NOMO-1 (cell line): ENCODE data around the gene ROR2.
A peak's percentile ranks its signal among the peaks of the same experiment; 100 is the strongest.

ENCODE experiments used
- DNase-seq, 2 experiments: peaks; one replicate each; lab custom pipeline; 2025; ENCODE audit not compliant: unreplicated experiment in 2 of 2; lab: John Stamatoyannopoulos, UW

The ROR2 gene

DNA sequence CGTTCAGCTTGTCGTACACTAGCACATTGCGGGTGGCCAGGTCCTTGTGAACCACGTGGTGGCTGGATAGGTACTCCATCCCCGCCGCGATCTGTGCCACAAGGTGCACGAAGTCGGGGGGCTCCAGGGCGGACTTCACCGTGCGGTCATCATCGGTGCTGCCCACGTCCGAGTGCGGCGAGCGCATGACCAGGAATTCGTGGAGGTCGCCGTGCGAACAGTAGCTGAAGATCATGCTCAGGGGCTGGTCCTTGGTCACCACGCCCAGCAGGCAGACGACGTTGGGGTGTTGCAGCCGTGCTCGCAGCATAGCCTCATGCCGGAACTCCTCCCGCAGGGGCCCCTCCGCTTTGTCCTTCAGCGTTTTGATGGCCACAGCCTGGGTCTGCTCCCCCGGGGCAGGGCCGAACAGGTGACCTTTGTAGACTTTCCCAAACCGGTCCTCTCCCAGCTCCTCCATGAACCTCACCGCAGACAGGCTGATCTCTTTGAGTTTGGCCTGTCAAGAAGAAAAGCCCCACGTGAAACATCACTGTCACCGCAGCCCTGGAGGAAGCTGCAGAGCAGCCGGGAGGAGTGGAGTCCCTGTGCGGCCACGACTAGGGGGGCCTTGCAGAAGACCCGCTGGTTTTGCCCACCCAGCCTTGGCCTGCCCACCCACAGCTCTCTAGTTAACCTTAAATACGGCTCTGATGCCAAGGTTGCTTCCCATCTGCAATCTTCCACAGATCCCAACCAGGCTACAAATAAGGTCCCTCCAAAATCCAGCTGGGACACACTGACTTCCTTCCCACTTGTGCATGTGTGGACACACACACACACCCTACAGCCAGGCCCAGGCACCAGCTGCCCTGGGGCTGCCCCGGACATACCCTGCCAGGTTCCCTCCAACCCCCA is 225.2 kb downstream of the ROR2 start:
- no peak for DNase-seq

DNA sequence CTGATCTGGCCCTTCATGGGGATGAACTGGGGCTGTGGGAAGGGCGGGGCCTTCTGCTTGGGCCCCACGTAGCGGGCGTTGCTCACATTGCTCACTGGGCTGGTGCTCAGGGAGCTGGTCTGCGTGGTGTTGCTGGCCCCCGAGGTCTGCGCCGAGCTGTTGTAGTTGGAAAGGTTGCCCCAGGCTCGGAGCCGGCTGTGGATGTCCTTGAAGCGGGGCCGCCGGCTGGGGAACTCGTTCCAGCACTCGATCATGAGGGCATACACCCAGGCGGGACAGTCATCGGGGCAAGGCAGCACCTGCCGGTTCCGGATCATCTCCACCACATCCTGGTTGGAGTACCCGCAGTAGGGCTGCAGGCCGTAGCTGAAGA is 226.0 kb downstream of the ROR2 start:
- DNase-seq = no peak

DNA sequence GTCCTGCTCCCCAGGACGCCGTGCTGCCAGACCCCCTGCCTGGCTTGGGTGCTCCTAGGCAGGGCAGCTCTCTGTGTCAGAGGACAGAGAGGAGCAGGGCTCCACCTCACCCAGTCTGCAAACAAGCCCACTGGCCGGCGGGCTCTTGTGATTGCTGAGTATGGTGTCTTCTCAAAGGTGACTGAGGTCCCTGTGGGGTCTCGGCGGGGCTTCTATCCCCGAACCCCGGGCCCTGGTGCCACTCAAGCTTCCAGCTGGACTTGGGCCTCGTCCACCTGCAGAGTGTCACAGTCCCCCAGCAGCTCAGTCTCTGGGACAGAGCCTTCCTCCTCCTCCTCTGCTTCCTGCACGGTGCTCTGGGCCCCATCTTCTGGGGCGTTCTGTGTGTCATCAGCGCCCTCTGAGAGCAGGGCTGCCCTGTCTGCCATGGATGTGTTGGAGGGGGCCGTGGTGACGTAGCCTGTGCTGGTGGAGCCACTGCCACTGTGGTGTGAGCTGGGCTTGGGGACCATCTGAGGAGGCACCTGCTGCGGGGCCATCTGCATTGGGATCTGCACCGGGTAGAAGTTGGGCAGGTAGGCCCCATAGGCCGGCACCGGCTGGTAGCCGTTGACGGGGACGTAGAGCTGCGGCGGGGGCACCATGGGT is 226.5 kb downstream of the ROR2 start:
- no peak for DNase-seq

DNA sequence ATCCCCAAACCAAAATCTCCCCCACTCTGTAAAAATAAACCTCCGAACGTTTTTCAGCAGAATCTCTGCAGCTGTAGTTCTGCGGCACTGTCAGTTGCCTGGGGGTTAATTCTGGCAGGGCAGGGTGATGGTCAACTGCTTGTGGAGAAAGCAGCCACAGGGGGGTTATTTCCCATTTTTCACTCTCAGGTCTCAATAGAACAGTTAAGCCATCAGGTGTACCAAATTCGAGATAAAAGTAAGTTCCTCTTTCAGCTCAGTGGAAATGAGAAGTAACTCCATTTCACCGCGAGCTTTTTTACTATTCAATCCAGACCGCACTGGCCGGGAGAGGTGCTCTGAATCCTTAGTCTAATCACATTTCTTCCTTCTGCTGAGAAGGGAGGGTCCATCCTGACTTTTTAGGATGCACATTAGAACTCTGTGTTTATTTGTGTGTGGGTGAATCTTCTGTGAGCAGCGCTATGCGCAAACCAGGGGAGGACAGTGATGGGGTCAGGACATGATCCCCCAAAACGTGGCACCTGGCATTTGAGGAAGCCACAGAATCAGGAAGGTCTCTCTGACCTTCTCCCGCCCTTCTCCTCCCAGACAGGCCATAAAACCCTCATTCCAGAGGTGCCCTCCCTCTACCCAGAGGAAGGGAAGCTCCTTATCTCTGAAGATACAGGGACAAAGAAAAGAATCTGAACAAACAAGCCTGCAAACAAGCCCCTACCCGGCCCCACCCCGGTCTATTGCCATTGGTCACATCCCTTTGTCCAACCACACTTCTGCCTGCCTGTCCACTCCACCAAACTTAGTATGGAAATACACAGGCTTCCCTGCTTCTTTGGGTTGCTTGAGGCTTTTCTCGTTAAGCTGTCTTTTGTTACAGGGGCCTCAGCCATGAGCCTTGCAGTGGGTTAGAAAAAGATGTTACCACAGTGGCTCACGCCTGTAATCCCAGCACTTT is 229.0 kb downstream of the ROR2 start:
- peak in 1 of 2 experiments; percentile 36 for DNase-seq

DNA sequence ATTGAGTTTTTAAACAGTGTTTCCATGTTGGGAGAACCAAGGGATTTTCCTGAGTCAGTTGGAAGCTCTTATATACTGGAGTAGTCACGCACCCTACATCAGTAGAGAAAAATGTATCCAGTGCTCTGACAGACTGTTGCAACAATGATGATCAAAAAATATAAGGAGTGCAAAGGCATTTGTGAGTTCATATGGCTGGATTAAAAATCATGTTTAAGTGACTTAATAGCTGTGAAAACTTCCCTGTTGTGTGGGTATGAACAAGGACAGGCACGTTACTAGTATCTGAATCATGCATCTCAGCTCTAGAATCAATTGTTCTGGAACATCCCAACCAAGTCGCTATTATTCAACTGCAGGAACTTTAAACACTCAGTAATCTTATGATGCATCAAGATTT is 229.7 kb downstream of the ROR2 start:
- DNase-seq = no peak

DNA sequence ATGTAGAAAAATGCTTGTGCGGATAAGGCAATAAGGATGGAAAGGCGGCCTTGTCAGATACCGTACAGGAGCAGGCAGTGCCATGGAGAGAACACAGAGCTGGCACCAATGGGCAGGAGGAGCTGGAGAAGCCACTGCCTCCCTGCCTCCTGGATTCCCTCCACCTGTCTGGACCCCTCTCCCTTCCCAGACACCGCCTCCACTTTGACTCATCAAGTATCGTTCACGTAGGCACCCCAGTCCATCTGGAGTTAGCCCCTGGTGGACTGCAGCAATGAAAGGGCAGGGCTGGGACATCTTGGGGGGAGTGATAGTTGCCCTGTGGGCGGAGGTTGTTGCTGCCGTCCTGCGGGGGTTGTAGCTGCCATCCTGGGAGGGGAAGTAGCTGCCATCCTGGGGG is 232.0 kb downstream of the ROR2 start:
- no peak for DNase-seq

DNA sequence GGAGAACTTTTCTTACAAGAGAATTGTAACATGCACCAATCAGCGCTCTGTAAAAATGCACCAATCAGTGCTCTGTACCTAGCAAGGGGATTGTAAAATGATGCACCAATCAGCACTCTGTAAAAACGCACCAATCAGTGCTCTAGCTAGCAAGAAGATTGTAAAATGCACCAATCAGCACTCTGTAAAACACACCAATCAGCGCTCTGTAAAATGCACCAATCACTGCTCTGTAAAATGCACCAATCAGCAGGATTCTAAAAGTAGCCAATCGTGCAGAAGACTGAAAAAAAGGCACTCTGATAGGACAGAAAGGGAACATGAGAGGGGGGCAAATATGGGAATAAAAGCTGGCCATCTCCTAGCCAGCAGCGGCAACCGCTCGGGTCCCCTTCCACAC is 233.2 kb downstream of the ROR2 start:
- no peak for DNase-seq

DNA sequence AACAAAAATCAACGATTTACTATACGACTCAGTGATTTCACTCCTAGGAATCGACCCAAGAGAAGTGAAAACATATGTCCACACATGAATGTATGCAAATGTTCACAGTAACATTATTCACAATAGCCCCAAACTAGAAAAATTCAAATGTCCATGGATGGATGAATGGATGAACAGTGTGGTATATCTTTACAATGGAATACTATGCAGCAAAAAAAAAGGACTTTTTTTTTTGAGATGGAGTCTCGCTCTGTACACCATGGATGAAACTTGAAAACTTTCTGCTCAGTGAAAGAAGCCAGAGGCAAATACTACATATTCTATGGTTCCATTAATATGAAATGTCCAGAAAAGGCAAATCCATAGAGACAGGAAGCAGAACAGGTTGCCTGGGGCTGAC is 233.8 kb downstream of the ROR2 start:
- DNase-seq = no peak

DNA sequence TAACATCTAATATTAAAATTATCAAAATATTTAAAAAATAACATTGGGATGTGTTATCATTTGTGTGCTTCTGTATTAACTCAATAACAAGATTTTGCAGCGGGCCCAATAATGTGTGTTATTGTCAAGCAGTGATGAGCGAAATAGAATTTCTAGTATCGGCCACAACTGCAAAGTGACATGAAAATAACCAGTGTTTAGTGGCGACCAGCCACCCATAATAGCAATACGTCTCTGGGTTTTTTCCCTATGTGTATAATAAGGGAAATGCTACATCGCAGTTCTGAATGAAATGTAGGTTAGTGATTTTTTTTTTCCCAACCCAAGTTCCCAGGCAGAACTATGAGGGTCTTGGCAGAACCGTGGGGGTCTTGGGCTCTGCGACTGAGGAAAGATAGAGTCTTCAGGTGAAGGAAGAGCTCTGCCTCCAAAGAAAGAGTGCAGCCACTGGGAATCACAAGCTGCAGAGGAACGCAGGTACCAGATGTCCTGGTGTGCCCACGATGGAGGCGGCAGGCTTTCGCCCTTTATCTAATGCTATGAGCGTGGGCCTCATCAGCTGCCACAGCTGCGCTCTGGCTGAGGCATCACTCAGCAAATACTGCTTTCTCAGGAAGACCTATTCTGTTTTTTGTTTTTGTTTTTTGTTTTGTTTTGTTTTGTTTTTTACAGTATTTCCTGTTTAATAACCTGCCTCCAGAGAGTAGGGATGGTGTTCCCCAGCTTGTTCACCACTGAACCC is 235.0 kb downstream of the ROR2 start:
- no peak for DNase-seq

DNA sequence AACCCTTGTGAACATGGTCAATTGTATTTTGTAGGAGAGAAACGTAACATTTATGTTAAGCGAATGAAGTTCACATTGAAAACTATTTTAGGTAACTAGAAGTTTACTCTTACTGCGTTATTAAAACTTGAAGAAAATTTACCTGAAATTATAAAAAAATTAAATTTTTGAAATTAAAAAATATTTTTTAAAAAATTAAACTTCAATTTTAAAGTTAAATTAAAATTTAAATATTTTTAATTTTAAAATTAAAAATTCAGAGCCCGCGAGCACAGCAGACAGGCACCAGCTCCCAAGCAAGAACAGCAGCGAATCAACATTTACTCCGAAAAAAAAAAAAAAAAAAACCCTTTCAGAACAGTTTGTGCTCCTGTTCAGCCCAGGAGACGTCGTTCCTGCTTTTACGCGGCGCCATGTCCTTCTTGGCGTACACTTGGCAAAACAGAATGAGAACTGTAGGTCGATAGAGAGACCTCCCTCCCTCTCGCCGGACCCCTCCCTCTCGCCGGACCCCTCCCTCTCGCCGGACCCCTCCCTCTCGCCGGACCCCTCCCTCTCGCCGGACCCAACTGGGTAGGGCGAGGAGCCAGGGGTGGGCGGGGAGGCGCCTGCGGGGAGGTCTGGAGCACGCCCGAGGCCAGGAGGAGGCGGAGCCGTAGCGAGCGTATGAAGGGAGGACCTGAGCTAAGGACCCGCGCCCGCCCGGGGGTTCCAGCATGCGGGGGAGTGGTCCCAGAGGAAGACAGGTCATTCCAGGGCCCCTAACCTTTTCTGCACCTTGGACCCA is 235.8 kb downstream of the ROR2 start:
- no peak for DNase-seq

DNA sequence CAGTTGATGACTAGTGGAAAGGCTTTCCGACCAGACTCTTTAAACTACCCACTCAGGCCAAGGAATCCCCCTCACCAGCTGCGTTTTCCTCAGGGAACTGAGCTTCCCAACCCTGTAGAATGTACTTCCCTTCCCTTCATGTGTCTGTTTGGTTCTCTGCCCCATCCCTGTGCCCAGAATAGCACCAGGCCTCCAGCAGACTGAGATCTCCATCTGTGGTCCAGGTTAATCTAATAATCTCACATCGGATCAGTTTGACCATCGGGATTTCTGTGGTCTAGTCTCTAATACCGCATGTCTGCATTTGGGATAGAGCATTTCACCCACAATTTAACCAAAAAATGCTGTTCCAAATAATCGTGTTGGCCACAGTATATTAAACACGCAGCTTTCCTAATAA is 237.2 kb downstream of the ROR2 start:
- no peak for DNase-seq

DNA sequence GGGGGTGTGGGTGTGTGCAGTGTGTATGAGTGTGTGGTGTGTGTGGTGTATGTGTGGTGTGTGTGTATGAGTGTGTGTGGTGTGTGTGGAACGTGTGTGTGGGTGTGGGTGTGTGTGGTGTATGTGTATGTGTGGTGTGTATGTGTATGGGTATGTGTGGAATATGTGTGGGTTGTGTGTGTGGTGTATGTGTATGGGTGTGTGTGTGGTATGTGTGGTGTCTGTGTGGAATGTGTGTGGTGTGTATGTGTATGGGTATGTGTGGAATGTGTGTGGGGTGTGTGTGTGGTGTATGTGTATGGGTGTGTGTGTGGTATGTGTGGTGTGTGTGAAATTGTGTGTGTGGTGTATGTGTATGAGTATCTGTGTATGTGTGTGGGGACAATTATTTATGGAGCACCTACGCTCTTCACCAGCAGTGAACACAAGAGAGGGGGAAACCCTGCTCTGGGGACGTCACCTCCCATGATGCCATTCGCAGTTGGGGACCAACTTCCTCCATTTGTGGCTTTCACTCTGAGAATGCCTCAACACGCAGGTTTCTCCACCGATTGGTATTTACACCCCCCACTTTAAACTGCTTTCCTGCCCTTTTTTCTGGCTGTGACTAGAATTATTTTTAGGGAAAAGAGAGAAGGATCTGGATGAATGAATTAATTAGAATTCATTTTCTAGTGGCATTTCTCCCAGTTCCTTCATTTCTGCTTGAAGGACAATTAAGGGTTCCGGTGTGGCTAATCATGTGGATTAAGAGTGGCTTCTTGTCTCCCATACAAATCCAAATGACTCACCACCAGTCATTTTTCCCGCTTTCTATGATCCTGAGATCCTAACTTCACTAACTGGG is 238.1 kb downstream of the ROR2 start:
- DNase-seq = peak in 1 of 2 experiments; percentile 22

DNA sequence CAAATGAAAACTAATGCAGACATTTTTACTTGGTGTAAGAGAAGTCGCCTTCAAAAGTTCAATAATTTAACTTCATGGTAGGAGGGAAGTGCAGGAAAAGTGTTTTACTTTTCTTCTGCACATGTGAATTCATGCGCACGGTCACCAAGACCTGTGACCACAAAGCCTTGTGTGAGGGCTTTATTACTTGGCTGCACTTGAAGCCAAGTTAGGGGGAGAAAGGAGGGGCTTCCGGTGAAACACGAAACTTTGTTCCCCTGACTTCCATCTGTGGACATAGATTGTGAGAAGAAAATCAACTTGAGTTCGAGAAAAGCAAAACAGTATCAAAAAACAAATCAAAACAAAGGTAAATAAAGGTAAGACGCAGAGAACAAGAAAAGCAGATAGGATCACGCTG is 239.9 kb downstream of the ROR2 start:
- DNase-seq = no peak

DNA sequence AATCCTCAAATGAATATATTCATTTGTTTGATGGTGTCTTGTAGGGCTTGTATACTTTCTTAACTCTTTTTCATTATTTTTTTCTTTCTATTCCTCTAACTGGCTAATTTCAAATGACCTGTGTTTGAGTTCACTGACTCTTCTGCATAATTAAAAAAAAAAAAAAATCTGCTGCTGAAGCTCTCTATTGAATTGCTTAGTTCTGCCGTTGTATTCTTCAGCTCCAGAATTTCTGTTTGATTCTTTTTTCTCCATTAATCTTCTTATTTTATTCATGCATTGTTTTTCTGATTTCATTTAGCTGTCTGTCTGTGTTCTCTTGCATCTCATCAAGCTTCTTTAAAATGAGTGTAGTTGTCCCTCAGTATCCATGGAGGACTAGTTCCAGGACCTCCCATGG is 244.6 kb downstream of the ROR2 start:
- DNase-seq = no peak

DNA sequence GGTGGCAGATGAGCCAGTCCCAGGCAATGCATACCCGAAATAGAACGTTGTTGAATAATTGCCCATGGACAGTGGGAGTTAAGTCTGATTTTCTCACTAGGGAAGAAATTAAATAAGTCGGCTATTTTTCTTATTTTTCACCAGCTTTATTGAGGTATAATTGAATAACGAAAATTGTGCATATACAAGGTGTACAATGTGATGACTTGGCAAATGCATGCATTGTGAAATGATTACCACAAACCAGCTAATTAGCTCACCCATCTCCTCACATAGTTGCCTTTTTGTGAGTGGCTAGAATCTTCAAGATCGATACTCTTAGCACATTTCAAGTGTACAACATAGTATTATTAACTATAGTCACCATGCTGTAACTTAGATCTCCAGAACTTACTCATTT is 249.6 kb downstream of the ROR2 start:
- no peak for DNase-seq

DNA sequence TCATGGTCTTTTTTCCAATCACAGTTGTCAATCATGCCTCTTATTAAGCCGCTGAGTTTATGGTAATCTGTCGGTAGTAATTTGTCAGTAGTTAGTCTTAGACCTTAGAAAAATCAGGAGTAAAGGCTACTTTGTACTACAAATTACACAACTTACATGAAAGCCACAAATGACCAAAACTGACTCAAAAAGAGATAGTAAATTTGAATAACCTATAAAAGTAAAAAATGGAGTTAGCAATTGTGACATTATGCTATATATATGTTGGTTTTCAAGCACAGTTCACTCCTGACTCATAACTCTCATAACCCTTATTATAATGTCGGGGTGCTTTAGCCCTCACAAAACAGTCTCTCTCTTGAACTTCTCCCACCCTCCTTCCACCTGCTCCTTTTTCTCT is 251.8 kb downstream of the ROR2 start:
- no peak for DNase-seq

DNA sequence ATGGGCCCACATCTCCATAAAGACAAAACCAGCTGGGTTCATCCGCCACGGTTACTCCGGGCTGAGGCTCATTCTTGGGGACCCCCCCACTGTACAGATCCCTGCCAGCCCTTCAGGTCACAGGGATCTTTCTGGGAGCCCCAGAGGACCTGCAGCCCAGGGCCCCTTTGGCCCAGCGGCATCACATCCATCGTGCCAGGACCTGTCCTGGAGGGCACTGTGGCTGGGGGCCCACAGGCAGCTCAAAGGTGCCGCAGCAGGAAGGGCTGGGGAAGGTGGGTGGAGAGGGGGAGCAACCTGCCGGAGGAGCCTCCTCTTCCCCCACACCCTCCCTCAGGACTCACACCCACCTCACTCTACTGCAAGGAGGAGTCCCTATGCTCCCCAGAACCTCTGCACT is 252.8 kb downstream of the ROR2 start:
- DNase-seq = no peak

DNA sequence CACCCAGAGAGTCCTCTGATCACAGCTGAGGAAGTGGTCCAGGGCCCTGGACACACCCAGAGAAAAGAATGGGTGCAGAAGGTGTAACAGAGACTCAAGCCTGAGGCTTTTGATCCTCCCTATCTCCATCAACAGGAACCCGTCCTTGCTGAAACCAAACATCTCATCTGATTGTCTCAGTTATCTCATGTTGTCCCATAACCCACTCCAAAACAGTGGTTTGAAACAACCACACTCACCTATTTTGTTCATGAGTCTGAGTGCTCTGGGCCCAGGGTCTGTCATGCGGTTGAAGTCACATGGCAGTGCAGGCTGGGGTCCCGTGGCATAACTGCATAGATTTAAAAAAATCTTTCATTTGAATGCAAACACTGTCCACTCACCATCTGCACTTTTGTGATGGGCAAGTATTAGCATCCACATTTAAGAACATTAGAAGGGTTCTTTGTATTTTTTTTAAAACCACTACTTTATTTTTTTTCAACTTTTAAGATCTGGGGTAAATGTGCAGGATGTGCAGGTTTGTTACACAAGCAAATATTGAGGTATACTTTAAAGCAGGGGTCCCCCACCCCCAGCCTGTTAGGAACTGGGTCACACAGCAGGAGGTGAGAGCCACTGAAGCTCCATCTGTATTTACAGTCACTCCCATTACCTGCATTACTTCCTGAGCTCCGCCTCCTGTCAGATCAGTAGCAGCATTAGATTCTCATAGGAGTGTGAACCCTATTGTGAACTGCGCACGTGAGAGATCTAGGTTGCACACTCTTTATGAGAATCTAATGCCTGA is 255.8 kb downstream of the ROR2 start:
- DNase-seq = no peak
